A549 (cell line): Measurements from ENCODE around the gene IDS. TPM values are rescaled to one million over a fixed set of nuclear protein-coding genes. Genes with fewer than 3 reads are reported as not detected.
"Not testable (repeated sequence)": the region's sequence is repeated elsewhere in the genome, so short reads cannot be mapped to it uniquely, and the experiment has no call there.

Experiments
- ATAC-seq, 2 experiments: fragments of 200-7000 bp in 1 of 2; fragments of >200 bp in 1 of 2; cut with Nextera tagmentation in 1 of 2; cut with Tn5 transposase in 1 of 2; 3 replicates each; pipeline versions ENCODE4 v1.8.0 to v1.9.1; 2018 to 2020; ENCODE audit warnings: mild to moderate bottlenecking in 1 of 2, moderate library complexity in 1 of 2
- CTCF ChIA-PET: fragments of 300-600 bp; sonication (Branson Sonifier 250); formaldehyde crosslinking; extraction: SDS; loops from one replicate; lab custom pipeline; 2021; ENCODE audit warnings: antibody characterized with exemption, inconsistent platforms; lab: Yijun Ruan, JAX
- POLR2A ChIA-PET: fragments of 350-600 bp; formaldehyde crosslinking; extraction: SDS; loops from one replicate; lab custom pipeline; 2021; ENCODE audit warnings: antibody characterized with exemption, inconsistent platforms; lab: Yijun Ruan, JAX
- DNase-seq, 2 experiments: peaks; one replicate each; pipeline versions ENCODE4 v3.0.0 to v3.0.0-alpha.2; 2011 to 2016; ENCODE audit warnings: low read depth in 1 of 2, low spot score in 1 of 2
- FAIRE-seq: peaks from 2 replicates; lab custom pipeline; 2011; peaks lifted over from hg19 to GRCh38; lab: Jason Lieb, UNC
- H3K27ac ChIP-seq, 2 experiments: fragments of >200 bp; sonication (Bioruptor Twin); formaldehyde crosslinking; 3 replicates each; pipeline ENCODE4 v1.5.1; 2016 to 2017
- H3K4me1 ChIP-seq: fragments of >200 bp; sonication (Bioruptor Twin); formaldehyde crosslinking; 3 replicates; pipeline ENCODE4 v1.6.1; 2016
- H3K4me2 ChIP-seq: fragments of >200 bp; sonication (Bioruptor Twin); formaldehyde crosslinking; 3 replicates; pipeline ENCODE4 v1.6.1; 2016
- H3K4me3 ChIP-seq: fragments of >200 bp; sonication (Bioruptor Twin); formaldehyde crosslinking; 3 replicates; pipeline ENCODE4 v1.5.1; 2016
- H3K9me3 ChIP-seq: fragments of >200 bp; sonication (Bioruptor Twin); formaldehyde crosslinking; 3 replicates; pipeline ENCODE4 v1.6.1; 2016
- CBX8 ChIP-seq: fragments of 200-600 bp; sonication (generic); IDR thresholded peaks from 2 replicates; pipeline ENCODE4 v1.6.1; 2016
- EHF ChIP-seq: fragments of 250-450 bp; sonication (Bioruptor Pico); IDR thresholded peaks from 2 replicates; pipeline ENCODE4 v1.5.0; 2020; ENCODE audit warnings: mild to moderate bottlenecking
- FOSB ChIP-seq: fragments of 250-450 bp; sonication (Bioruptor Pico); IDR thresholded peaks from 2 replicates; pipeline ENCODE4 v1.5.0; 2020; ENCODE audit warnings: mild to moderate bottlenecking, moderate library complexity
- FOXS1 ChIP-seq: fragments of 250-450 bp; sonication (Bioruptor Pico); IDR thresholded peaks from 2 replicates; pipeline ENCODE4 v1.5.0; 2020; ENCODE audit warnings: mild to moderate bottlenecking, moderate library complexity
- GATA3 ChIP-seq: IDR thresholded peaks from 2 replicates; pipeline ENCODE4 v1.6.1; 2012; ENCODE audit warnings: borderline replicate concordance
- HES2 ChIP-seq: fragments of >200 bp; sonication (Bioruptor Twin); formaldehyde crosslinking; IDR thresholded peaks from 2 replicates; pipeline ENCODE4 v1.6.1; 2016
- HOXB5 ChIP-seq: fragments of 250-450 bp; sonication (Bioruptor Pico); IDR thresholded peaks from 2 replicates; pipeline ENCODE4 v1.5.0; 2020; ENCODE audit warnings: mild to moderate bottlenecking, moderate library complexity
- JUN ChIP-seq, 2 experiments: fragments of >200 bp; sonication (Bioruptor Twin); formaldehyde crosslinking; IDR thresholded peaks; 2 replicates in 1 of 2; 3 replicates in 1 of 2; pipeline ENCODE4 v1.6.1; 2016 to 2017
- NPAS2 ChIP-seq: fragments of 250-450 bp; sonication (Bioruptor Pico); IDR thresholded peaks from 2 replicates; pipeline ENCODE4 v1.8.0; 2022; ENCODE audit warnings: mild to moderate bottlenecking, moderate library complexity, borderline replicate concordance
- PBX3 ChIP-seq: IDR thresholded peaks from 2 replicates; pipeline ENCODE4 v1.6.1; 2012
- POLR2AphosphoS2 ChIP-seq: conservative IDR thresholded peaks from 2 replicates; pipeline ENCODE4 v1.6.1; 2012; ENCODE audit warnings: low read length, improper control_type of control experiment, inconsistent platforms
- ZNF302 ChIP-seq: fragments of 250-450 bp; sonication (Bioruptor Pico); IDR thresholded peaks from 2 replicates; pipeline ENCODE4 v1.9.0; 2021; ENCODE audit warnings: inconsistent platforms, mild to moderate bottlenecking, moderate library complexity
- WGBS: methylation state at CpG from one replicate; pipeline ENCODE4 v1.1.6; 2017; ENCODE audit errors: missing lambda C conversion rate; 5-methylcytosine and 5-hydroxymethylcytosine counted together
- polyA plus RNA-seq, 4 experiments: library from polyadenylated mRNA; depleted of rRNA in 3 of 4; stranded (reverse); fragments of >200 nt; fragmentation: RNase III in 1 of 4; extraction: RNeasy Plus Mini Kit Qiagen cat#74134 plus additional on column Dnase treatment in 1 of 4; gene quantifications; 2 replicates in 3 of 4; 3 replicates in 1 of 4; pipeline ENCODE4 v1.2.3, GENCODE V29; 2011 to 2017
- TF ChIP-seq, protein P1 (sequence below): fragments of 250-450 bp; sonication (Bioruptor Pico); IDR thresholded peaks from 2 replicates; pipeline ENCODE4 v1.5.0; 2020; ENCODE audit warnings: low read depth, mild to moderate bottlenecking, moderate library complexity

The IDS gene
- polyA plus RNA-seq, 2 of the 4 experiments (the other 2 are of a cell fraction): 40.6 to 120 TPM

DNA sequence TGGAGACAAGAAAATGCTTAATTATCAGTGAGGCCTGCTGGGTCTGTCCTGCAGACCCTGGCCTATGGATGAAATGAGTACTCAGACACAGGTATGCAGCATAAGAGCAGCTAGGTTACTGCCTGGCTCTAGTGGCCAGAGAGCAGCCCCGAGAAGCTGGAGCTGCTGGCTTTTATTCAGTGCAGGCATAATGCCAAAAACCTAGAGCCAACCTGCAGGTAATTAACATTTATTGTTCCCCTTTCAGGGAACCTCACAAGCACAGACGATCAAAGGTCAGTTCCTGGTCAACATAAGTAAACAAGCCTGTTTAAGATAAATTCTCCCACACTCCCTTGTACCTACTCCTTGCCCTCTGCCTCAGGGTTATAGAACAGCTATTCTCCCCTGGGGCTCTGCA is 13.3 kb downstream of the IDS start:
- Histone ChIP-seq H3K4me2 (peak overlapping the region; percentile 51), H3K27ac (peak overlapping the region; percentile 53 to 79; a peak in 5 of 6 replicates), H3K4me3 (no peak overlapping the region), H3K9me3 (no peaks in the 10 kb centered on the region), H3K4me1 (peaks cover 57% of the 10 kb centered on the region)
- ChIA-PET CTCF (interaction anchor here (1.3 kb wide), 1 partner anchor 12 kb away, joined by 4 read pairs; no protein-coding TSS in a partner anchor), POLR2A (no interaction called here)
- ATAC-seq (no peak), FAIRE-seq (no peak), DNase-seq (peak in 1 of 2 experiments; percentile 26)
- no peak for TF ChIP-seq GATA3
- TF ChIP-seq ZNF302 (CRISPR knock-in tag): no peak
- TF ChIP-seq FOSB (CRISPR knock-in tag): no peak
- TF ChIP-seq, protein P1, sequence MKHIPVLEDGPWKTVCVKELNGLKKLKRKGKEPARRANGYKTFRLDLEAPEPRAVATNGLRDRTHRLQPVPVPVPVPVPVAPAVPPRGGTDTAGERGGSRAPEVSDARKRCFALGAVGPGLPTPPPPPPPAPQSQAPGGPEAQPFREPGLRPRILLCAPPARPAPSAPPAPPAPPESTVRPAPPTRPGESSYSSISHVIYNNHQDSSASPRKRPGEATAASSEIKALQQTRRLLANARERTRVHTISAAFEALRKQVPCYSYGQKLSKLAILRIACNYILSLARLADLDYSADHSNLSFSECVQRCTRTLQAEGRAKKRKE (CRISPR knock-in tag): no peak
- no peak for TF ChIP-seq NPAS2
- TF ChIP-seq FOXS1 (CRISPR knock-in tag): no peak
- no peak for TF ChIP-seq HOXB5 (CRISPR knock-in tag)
- no peak for TF ChIP-seq HES2
- TF ChIP-seq JUN (IDR thresholded peaks at IDR 0.05): no peak
- TF ChIP-seq CBX8: no peak
- no peak for TF ChIP-seq EHF (CRISPR knock-in tag)
- WGBS: 6% methylated on average over 2 of the region's 2 CpGs

GRCh38 chrX:149490100-149490499 is 15.0 kb downstream of the IDS start:
- POLR2A ChIA-PET: interaction anchor here (1.1 kb wide), 1 partner anchor 15 kb away, joined by 4 read pairs; the partner anchor contains the start of gene IDS
- H3K9me3 ChIP-seq: no peaks in the 10 kb centered on the region

GRCh38 chrX:149488411-149489052 is 16.6 kb downstream of the IDS start:
- H3K27ac ChIP-seq, H3K9me3 ChIP-seq, ATAC-seq, H3K4me3 ChIP-seq, CTCF ChIA-PET, H3K4me2 ChIP-seq, DNase-seq, FAIRE-seq, POLR2A ChIA-PET: not testable (repeated sequence)
- WGBS: 95% methylated on average over 4 of the region's 17 CpGs
- H3K4me1 ChIP-seq: peaks cover 25% of the 10 kb centered on the region

More at GRCh38 chrX:149490100-149490499, 15.0 kb downstream of the IDS start:
- H3K4me3 ChIP-seq: no peak overlapping the region
- peaks cover 40% of the 10 kb centered on the region for H3K4me1 ChIP-seq
- FAIRE-seq: no peak
- no peak for DNase-seq
- H3K27ac ChIP-seq: no peak overlapping the region
- 90% methylated on average over 7 of the region's 7 CpGs for WGBS
- TF ChIP-seq PBX3 (no peak), POLR2AphosphoS2 (0 out of 2 replicates have a peak, but pooled peaks have one; percentile 36)
- TF ChIP-seq, all 56 proteins: peak for 1
- no peak for ATAC-seq
- CTCF ChIA-PET: interaction anchor here (0.9 to 2.0 kb wide), 2 partner anchors 16 to 19 kb away, joined by 3 to 7 read pairs; partner anchors contain the start of gene IDS
- H3K4me2 ChIP-seq: no peak overlapping the region

GRCh38 chrX:149488008-149488407 is 17.1 kb downstream of the IDS start:
- FAIRE-seq, H3K27ac ChIP-seq, H3K4me2 ChIP-seq, H3K4me3 ChIP-seq, H3K9me3 ChIP-seq, DNase-seq, POLR2A ChIA-PET: not testable (repeated sequence)
- peaks cover 19% of the 10 kb centered on the region for H3K4me1 ChIP-seq
- peak in 1 of 2 experiments; percentile 9; a peak in 1 of 6 replicates for ATAC-seq
- CTCF ChIA-PET: interaction anchor here (0.8 to 2.7 kb wide), 3 partner anchors 8 to 54 kb away, joined by 3 to 8 read pairs (median 3); no protein-coding TSS in a partner anchor
- 100% methylated on average over 1 of the region's 9 CpGs for WGBS
